Calu3 (cell line): ENCODE results near the gene TMEM200B. TPM values are rescaled to one million over a fixed set of nuclear protein-coding genes. Genes with fewer than 3 reads are reported as not detected.
"Not testable (repeated sequence)": the region's sequence is repeated elsewhere in the genome, so short reads cannot be mapped to it uniquely, and the experiment has no call there.

ENCODE experiments used
- BruUV-seq: library from RNA; stranded (reverse); fragments of 400-500 nt; replicated peaks from 2 replicates; lab custom pipeline; 2021; lab: Mats Ljungman, UMichigan
- CTCF ChIA-PET: fragments of 300-600 bp; sonication (Branson Sonifier 250); formaldehyde crosslinking; loops from one replicate; lab custom pipeline; 2022; ENCODE audit warnings: antibody characterized with exemption; lab: Charles Lee
- DNase-seq: peaks from one replicate; pipeline ENCODE4 v3.0.0; 2022
- H3K27ac Mint-ChIP-seq: one replicate; pipeline ENCODE4 v1.8.0; 2022; ENCODE audit warnings: mixed read lengths; ENCODE audit not compliant: unreplicated experiment
- H3K27me3 Mint-ChIP-seq: one replicate; pipeline ENCODE4 v1.8.0; 2022; ENCODE audit warnings: mixed read lengths; ENCODE audit not compliant: unreplicated experiment
- H3K36me3 Mint-ChIP-seq: one replicate; pipeline ENCODE4 v1.8.0; 2022; ENCODE audit warnings: mild to moderate bottlenecking, moderate library complexity, mixed read lengths; ENCODE audit not compliant: insufficient read depth, unreplicated experiment
- H3K4me1 Mint-ChIP-seq: one replicate; pipeline ENCODE4 v1.8.0; 2022; ENCODE audit warnings: mild to moderate bottlenecking, low read depth, mixed read lengths; ENCODE audit not compliant: unreplicated experiment
- H3K4me3 Mint-ChIP-seq: one replicate; pipeline ENCODE4 v1.8.0; 2022; ENCODE audit warnings: mild to moderate bottlenecking, low read depth, moderate library complexity, mixed read lengths; ENCODE audit not compliant: unreplicated experiment
- H3K9me3 Mint-ChIP-seq: one replicate; pipeline ENCODE4 v1.8.0; 2022; ENCODE audit warnings: low read depth, mixed read lengths; ENCODE audit not compliant: unreplicated experiment
- CTCF ChIP-seq: fragments of 200-600 bp; IDR thresholded peaks from one replicate; pipeline ENCODE4 v1.8.0; 2022; ENCODE audit warnings: antibody characterized with exemption; ENCODE audit not compliant: unreplicated experiment
- intact Hi-C: fragments of 100-400 bp; cut with micrococcal nuclease; formaldehyde crosslinking; loops from one replicate; pipeline ENCODE4 v1.10.0; 2022; ENCODE audit not compliant: unreplicated experiment
- total RNA-seq: library from RNA; stranded (reverse); gene quantifications from 2 replicates; pipeline ENCODE4 v1.2.3, GENCODE V29; 2022

The TMEM200B gene
- total RNA-seq, 1 experiment from 2014 or later: not detected

- Mint-ChIP-seq H3K27ac (no peak overlapping the region), H3K4me1 (no peaks in the 10 kb centered on the region), H3K4me3 (no peak overlapping the region), H3K9me3 (no peaks in the 10 kb centered on the region), H3K36me3 (peaks cover 41% of the 10 kb centered on the region), H3K27me3 (no peaks in the 10 kb centered on the region)
- no peak for TF ChIP-seq CTCF
- CTCF ChIA-PET: no interaction called here
- intact Hi-C loops: no loop called here
- DNase-seq: no peak
- no TSS peak for BruUV-seq
Observed at GRCh38 chr1:29114654-29115053, 9.0 kb downstream of the TMEM200B start.

GRCh38 chr1:29113413-29114117, 10.1 kb downstream of the TMEM200B start:
- H3K4me3 Mint-ChIP-seq: no peak overlapping the region
- no peaks in the 10 kb centered on the region for H3K9me3 Mint-ChIP-seq
- no peaks in the 10 kb centered on the region for H3K4me1 Mint-ChIP-seq
- no peak overlapping the region for H3K27ac Mint-ChIP-seq
- no peak for DNase-seq
- H3K27me3 Mint-ChIP-seq: no peaks in the 10 kb centered on the region
- intact Hi-C loops: no loop called here
- no TSS peak for BruUV-seq
- TF ChIP-seq CTCF: no peak
- H3K36me3 Mint-ChIP-seq: peaks cover 39% of the 10 kb centered on the region
- CTCF ChIA-PET: interaction anchor here (0.5 to 0.6 kb wide), 3 partner anchors 34 to 78 kb away, joined by 3 to 4 read pairs (median 3); no protein-coding TSS in a partner anchor

GRCh38 chr1:29112705-29113412, 10.8 kb downstream of the TMEM200B start:
- Mint-ChIP-seq H3K27ac (no peak overlapping the region), H3K9me3 (no peaks in the 10 kb centered on the region)

GRCh38 chr1:29108041-29108440, 15.7 kb downstream of the TMEM200B start:
- BruUV-seq, intact Hi-C loops, H3K27ac Mint-ChIP-seq, H3K27me3 Mint-ChIP-seq, H3K9me3 Mint-ChIP-seq, H3K4me3 Mint-ChIP-seq, H3K4me1 Mint-ChIP-seq, DNase-seq: not testable (repeated sequence)
- peaks cover 20% of the 10 kb centered on the region for H3K36me3 Mint-ChIP-seq
- CTCF ChIA-PET: interaction anchor here (0.7 kb wide), 1 partner anchor 274 kb away, joined by 4 read pairs; no protein-coding TSS in a partner anchor

More at GRCh38 chr1:29112705-29113412, 10.8 kb downstream of the TMEM200B start:
- Mint-ChIP-seq H3K4me3 (no peak overlapping the region), H3K4me1 (no peaks in the 10 kb centered on the region), H3K36me3 (peaks cover 36% of the 10 kb centered on the region), H3K27me3 (no peaks in the 10 kb centered on the region)
- intact Hi-C loops: no loop called here
- CTCF ChIA-PET: interaction anchor here (0.5 to 0.6 kb wide), 2 partner anchors 33 to 67 kb away, joined by 3 to 4 read pairs; no protein-coding TSS in a partner anchor
- no peak for DNase-seq
- BruUV-seq: no TSS peak
- TF ChIP-seq CTCF: no peak
